Measurements from ENCODE around the gene AFG1L. TPM values are rescaled to one million over a fixed set of nuclear protein-coding genes. Genes with fewer than 3 reads are reported as not detected.

The AFG1L gene
- total RNA-seq, 1 experiment from 2014 or later = 4.9 TPM

DNA sequence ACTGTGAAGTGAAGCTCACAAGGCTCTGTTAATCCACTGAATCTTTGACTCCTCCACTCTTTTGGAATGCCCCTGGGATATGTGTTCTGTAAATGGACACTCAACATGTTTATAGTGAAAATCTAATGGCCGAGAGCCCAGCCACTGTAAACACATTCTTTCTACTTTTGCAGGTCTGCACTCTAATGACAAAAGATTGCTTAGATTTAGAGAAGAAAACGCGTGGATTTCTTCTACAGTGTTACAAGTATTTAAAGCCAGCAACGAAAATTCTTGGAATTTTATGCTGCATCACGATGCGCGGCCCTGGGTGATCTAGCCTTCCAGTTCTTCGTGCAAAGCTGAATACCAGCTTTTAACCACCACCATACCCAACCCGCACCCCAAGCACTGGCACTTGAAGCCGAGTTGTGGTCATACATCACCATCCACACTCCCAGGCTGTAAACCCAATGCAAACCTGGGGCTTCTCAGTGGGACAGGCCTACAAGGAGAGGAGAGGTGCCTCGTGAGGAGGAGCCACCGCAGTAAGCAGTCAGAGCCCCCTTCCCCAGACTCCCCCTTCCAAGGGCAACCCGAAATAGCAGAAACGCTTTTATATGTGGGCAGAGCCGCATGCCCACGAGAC lies 262.1 kb downstream of the AFG1L start:
- Histone ChIP-seq H3K27ac (ENCODE audit: low read depth, low read length) (peak overlapping the region; percentile 65; the same call in 1 of the 2 replicates), H3K4me2 (ENCODE audit: low read length) (peak overlapping the region; percentile 92), H3K9me3 (ENCODE audit: control insufficient read depth in 1 of 2, insufficient read depth in 1 of 2, low read depth in 1 of 2, low read length in 2 of 2) (no peaks in the 10 kb centered on the region), H3K4me3 (replicated peaks in 1 of 2; ENCODE audit: low read depth in 1 of 2, low read length in 2 of 2) (peak overlapping the region; percentile 52 to 86), H3K27me3 (ENCODE audit: insufficient read depth, low read length) (no peaks in the 10 kb centered on the region), H3K79me2 (ENCODE audit: insufficient read depth, low read length) (peaks cover 4% of the 10 kb centered on the region), H3K36me3 (ENCODE audit: control insufficient read depth in 1 of 2, insufficient read depth in 2 of 2, low read length in 2 of 2) (no peaks in the 10 kb centered on the region), H3K4me1 (ENCODE audit: control insufficient read depth in 1 of 2, insufficient read depth in 2 of 2, low read length in 2 of 2) (peaks cover 8 to 24% of the 10 kb centered on the region in 2 experiments), H2AFZ (ENCODE audit: low read depth, low read length, poor library complexity, severe bottlenecking) (no peak overlapping the region), H3K9ac (ENCODE audit: low read length) (peak overlapping the region; percentile 69), H3K9me2 (ENCODE audit: insufficient read depth) (no peaks in the 10 kb centered on the region), H4K20me1 (ENCODE audit: insufficient read depth) (no peaks in the 10 kb centered on the region)
- ATAC-seq = no peak
- intact Hi-C loops (cut with micrococcal nuclease) = no loop called here
- no TSS peak for BruUV-seq (replicated peaks)
- ChIA-PET CTCF (no interaction called here), RAD21 (ENCODE audit: low non-redundant PET in 1 of 2, low total read pairs in 2 of 2, uncharacterized antibody in 2 of 2, unreplicated experiment in 2 of 2) (no interaction called here), POLR2A (no interaction called here)
- no peak for TF ChIP-seq SRF (IDR thresholded peaks at IDR 0.05; ENCODE audit: low read depth)
- TF ChIP-seq JUND (IDR thresholded peaks at IDR 0.05) = no peak
- no peak for TF ChIP-seq FOSL1 (IDR thresholded peaks at IDR 0.05; ENCODE audit: low read depth)
- TF ChIP-seq, protein P1, sequence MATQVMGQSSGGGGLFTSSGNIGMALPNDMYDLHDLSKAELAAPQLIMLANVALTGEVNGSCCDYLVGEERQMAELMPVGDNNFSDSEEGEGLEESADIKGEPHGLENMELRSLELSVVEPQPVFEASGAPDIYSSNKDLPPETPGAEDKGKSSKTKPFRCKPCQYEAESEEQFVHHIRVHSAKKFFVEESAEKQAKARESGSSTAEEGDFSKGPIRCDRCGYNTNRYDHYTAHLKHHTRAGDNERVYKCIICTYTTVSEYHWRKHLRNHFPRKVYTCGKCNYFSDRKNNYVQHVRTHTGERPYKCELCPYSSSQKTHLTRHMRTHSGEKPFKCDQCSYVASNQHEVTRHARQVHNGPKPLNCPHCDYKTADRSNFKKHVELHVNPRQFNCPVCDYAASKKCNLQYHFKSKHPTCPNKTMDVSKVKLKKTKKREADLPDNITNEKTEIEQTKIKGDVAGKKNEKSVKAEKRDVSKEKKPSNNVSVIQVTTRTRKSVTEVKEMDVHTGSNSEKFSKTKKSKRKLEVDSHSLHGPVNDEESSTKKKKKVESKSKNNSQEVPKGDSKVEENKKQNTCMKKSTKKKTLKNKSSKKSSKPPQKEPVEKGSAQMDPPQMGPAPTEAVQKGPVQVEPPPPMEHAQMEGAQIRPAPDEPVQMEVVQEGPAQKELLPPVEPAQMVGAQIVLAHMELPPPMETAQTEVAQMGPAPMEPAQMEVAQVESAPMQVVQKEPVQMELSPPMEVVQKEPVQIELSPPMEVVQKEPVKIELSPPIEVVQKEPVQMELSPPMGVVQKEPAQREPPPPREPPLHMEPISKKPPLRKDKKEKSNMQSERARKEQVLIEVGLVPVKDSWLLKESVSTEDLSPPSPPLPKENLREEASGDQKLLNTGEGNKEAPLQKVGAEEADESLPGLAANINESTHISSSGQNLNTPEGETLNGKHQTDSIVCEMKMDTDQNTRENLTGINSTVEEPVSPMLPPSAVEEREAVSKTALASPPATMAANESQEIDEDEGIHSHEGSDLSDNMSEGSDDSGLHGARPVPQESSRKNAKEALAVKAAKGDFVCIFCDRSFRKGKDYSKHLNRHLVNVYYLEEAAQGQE (IDR thresholded peaks at IDR 0.05; ENCODE audit: low read depth) = no peak
- TF ChIP-seq SP1 (IDR thresholded peaks at IDR 0.05; ENCODE audit: low read depth) = no peak
- TF ChIP-seq SIN3A (IDR thresholded peaks at IDR 0.05; ENCODE audit: low read depth) = no peak
- no peak for TF ChIP-seq RAD21 (IDR thresholded peaks at IDR 0.05; ENCODE audit: low read depth)
- TF ChIP-seq EZH2phosphoT487 (IDR thresholded peaks at IDR 0.05; ENCODE audit: borderline replicate concordance) = no peak
- no peak for TF ChIP-seq TCF7L2 (IDR thresholded peaks at IDR 0.05; ENCODE audit: borderline replicate concordance, extremely low read depth, insufficient read depth, insufficient read length)
- TF ChIP-seq, protein P2, sequence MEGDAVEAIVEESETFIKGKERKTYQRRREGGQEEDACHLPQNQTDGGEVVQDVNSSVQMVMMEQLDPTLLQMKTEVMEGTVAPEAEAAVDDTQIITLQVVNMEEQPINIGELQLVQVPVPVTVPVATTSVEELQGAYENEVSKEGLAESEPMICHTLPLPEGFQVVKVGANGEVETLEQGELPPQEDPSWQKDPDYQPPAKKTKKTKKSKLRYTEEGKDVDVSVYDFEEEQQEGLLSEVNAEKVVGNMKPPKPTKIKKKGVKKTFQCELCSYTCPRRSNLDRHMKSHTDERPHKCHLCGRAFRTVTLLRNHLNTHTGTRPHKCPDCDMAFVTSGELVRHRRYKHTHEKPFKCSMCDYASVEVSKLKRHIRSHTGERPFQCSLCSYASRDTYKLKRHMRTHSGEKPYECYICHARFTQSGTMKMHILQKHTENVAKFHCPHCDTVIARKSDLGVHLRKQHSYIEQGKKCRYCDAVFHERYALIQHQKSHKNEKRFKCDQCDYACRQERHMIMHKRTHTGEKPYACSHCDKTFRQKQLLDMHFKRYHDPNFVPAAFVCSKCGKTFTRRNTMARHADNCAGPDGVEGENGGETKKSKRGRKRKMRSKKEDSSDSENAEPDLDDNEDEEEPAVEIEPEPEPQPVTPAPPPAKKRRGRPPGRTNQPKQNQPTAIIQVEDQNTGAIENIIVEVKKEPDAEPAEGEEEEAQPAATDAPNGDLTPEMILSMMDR (IDR thresholded peaks at IDR 0.05 in 2 of 3, conservative IDR thresholded peaks at IDR 0.05 in 1 of 3; ENCODE audit: borderline replicate concordance in 1 of 3, insufficient read depth in 1 of 3, low read depth in 2 of 3, low read length in 2 of 3) = no peak
- no peak for TF ChIP-seq YY1 (IDR thresholded peaks at IDR 0.05; ENCODE audit: extremely low read depth, insufficient replicate concordance, low read depth, low read length)
- TF ChIP-seq, protein P3, sequence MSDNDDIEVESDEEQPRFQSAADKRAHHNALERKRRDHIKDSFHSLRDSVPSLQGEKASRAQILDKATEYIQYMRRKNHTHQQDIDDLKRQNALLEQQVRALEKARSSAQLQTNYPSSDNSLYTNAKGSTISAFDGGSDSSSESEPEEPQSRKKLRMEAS (IDR thresholded peaks at IDR 0.05) = no peak
- TF ChIP-seq ZFX (IDR thresholded peaks at IDR 0.05) = no peak
- TF ChIP-seq, protein P4, sequence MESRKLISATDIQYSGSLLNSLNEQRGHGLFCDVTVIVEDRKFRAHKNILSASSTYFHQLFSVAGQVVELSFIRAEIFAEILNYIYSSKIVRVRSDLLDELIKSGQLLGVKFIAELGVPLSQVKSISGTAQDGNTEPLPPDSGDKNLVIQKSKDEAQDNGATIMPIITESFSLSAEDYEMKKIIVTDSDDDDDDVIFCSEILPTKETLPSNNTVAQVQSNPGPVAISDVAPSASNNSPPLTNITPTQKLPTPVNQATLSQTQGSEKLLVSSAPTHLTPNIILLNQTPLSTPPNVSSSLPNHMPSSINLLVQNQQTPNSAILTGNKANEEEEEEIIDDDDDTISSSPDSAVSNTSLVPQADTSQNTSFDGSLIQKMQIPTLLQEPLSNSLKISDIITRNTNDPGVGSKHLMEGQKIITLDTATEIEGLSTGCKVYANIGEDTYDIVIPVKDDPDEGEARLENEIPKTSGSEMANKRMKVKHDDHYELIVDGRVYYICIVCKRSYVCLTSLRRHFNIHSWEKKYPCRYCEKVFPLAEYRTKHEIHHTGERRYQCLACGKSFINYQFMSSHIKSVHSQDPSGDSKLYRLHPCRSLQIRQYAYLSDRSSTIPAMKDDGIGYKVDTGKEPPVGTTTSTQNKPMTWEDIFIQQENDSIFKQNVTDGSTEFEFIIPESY (IDR thresholded peaks at IDR 0.05; ENCODE audit: extremely low read depth, insufficient replicate concordance, low read length) = no peak
- no peak for TF ChIP-seq CEBPB (IDR thresholded peaks at IDR 0.05; ENCODE audit: low read depth)
- TF ChIP-seq POLR2A (IDR thresholded peaks at IDR 0.05; ENCODE audit: borderline replicate concordance, extremely low read depth, insufficient read depth, insufficient read length) = no peak
- no peak for TF ChIP-seq ZNF274 (IDR thresholded peaks at IDR 0.05; ENCODE audit: low read depth, low read length)
- TF ChIP-seq ELF1 (IDR thresholded peaks at IDR 0.05; ENCODE audit: borderline replicate concordance, low read depth) = no peak
- TF ChIP-seq EZH2 (IDR thresholded peaks at IDR 0.05) = no peak
- TF ChIP-seq EGR1 (IDR thresholded peaks at IDR 0.05; ENCODE audit: low read depth) = no peak
- no peak for DNase-seq (ENCODE audit: low read depth, low spot score)

Data from HCT116 (cell line).